HG02588 (cell line): ENCODE data around the gene RNF214.
"Not testable (repeated sequence)": the region's sequence is repeated elsewhere in the genome, so short reads cannot be mapped to it uniquely, and the experiment has no call there.

Experiments used
- ATAC-seq: cut with Tn5 transposase; IDR thresholded peaks from one replicate; pipeline ENCODE4 v1.9.1; 2021; ENCODE audit warnings: mild to moderate bottlenecking, moderate library complexity; ENCODE audit not compliant: unreplicated experiment

The RNF214 gene

DNA sequence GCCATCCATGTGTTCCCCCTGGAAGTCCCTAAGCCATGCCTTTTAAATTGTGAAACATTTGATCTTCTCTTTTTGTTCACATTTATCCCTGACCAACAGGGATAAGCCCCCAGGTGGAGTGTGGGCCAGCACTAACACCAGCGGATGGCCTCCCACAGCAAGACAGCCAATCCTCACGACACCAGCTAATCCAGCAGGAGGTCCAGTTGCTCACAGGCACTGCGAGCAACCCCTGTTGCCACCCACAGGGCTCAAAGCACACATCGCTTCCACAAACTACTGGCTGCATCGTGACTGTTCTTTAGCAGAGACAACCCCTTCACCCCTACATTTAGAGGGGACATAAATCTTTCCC is 2.6 kb upstream of the RNF214 start:
- ATAC-seq, result no peak

DNA sequence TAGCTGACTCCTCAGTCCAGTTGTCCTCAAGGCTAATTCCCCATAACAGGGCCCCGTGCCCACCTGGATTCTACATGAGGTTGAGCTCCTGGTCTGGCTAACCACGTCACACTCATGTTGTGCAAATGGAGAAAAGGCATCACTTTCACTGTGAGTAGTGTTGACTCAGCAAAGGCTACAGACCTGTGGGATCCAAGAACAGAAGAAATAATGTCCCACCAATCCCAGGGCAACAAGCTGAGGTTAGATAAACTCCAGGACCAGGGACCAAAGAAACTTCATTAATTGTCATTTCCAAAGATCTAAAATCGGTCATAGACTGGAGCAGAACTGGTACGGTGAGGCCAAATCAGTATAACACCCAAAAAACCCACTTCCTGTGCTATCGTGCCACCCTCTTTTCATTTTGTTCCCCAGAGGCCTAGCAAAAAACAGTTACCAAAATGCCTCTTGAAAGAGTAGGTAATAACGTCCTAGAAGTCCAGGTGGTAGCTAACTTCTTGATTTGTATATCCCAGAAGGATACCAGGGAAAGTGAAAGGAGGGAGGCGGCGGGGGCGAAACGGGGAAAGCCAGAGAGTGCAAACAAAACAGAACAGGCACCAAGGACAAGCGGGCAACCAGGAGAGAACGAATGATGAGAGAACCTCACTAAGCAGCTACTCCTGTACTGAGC is 2.0 kb upstream of the RNF214 start:
- ATAC-seq, result no peak

DNA sequence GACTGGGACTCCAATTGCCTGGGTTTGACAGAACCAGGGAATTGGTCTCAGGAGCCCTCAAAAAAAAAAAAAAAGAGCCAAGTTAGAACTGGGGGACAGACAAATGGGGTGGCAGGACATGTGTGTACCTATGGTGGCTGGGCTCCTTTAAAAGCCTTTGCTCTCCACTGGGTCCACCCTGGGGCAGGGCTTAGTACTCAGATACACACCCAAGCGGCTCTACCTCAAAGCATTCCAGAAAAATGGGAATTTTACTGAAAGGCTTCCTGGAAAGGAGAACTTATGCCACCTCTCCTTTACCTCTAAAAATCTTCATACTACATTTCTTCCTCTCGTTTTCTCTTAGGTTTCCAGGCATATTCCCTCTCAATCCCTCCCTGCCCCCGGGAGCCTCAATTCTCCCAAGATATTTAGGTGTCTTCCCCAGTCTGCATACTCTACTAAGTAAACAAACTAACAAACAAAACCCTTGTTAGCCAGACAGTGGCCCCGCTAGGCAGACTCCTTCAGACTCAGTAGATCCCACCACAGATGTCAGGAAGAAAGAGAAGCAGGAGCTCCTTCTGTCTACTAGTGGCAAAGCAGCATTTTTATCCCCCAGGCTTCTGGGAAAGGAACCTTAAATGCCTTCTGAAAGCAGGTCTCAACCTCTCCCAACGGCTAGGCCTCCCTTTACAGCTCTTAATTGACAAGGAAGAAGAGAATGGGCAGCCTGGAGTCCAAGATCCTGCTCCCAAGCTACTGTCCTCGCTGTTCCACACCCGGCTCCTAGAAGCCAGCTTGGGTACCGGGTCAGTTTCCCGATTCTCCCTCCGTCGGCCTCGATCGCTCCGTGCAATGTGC is 1.3 kb upstream of the RNF214 start:
- ATAC-seq, result no peak

GRCh38 chr11:117231842-117232091 is 704 bp upstream of the RNF214 start, which contains the start of gene PCSK7:
PCSK7 (minus strand) TSS chr11:117232073; CDS start chr11:117229844, 2,229 bp downstream.
- ATAC-seq, result no peak

GRCh38 chr11:117232911-117233409 is 489 bp downstream of the RNF214 start:
- no peak for ATAC-seq

DNA sequence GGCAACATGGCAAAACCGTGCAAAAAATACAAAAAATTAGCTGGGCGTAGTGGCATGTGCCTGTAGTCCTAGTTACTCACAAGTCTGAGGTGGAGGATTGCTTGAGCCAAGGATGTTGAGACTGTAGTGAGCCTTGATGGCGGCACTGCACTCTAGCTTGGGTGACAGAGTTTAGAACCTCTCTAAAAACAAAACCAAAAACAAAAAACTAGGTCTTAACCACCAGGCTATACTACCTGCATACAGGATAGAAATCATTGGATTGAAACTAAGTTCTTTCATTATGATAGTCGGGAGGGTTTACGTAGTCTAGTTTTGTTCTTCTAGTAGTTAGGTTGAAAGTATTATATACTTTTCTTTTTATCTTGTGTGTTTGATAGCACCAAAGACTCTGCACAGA is 5.8 kb downstream of the RNF214 start:
- no peak for ATAC-seq

- no peak for ATAC-seq
These were observed 6.8 kb downstream of the RNF214 start for GRCh38 chr11:117239295-117239694.

GRCh38 chr11:117248341-117248740 is 15.9 kb downstream of the RNF214 start:
- no peak for ATAC-seq

DNA sequence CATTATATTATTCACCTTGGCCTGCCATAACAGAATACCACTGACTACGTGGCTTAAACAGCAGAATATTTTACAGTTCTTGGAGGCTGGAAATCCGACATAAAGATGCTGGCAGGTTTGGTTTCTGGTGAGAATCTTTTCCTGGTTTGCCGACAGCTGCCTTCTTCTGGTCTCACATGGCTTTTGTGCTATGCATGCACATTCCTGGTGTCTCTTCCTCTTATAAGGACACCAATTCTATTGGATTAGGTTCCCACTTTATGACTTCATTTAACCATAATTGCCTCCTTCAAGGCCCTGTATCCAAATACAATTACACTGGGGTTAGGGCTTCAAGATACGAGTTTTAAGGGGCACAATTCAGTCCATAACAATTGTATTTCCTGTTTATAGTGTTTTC is 17.1 kb downstream of the RNF214 start:
- no peak for ATAC-seq

- ATAC-seq, result no peak
These were observed 19.0 kb downstream of the RNF214 start for GRCh38 chr11:117251506-117251905.

DNA sequence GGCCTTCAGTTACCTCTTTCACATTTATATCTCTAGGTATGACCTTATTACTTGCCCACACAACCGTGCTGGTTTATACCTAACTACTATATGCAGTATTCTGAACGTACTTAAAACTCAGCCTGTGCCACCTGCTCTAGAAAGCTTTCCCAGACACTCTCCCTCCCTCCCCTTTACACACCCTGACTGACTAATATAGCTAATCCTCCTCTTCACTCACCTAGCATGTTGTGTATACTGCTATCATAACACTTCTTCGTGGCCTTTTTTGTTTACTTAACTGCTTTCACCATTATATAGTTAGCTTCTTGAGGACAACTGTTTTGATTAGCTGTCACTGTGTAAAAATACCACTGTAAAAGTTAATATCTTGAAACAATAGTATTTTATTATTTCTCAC is 23.5 kb downstream of the RNF214 start:
- no peak for ATAC-seq

- ATAC-seq, result no peak
These were observed 24.1 kb downstream of the RNF214 start for GRCh38 chr11:117256573-117256972.

DNA sequence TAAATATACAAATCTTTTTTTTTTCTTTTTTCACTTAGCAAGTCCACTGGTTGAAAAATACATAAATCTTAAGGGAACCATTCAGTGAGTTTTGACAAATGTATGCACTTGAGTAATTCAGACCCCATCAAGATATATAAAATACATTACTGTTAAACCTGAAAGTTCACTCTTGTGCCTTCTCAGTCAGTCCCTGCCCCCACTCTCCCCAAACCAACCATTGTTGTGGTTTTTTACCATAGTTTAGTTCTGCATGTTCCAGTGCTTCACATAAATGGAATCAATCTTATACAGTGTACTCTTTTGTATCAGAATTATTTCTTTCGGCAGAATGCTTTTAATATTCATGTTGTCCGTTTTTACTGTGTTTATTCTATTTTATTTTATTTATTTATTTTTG is 26.1 kb downstream of the RNF214 start:
- no peak for ATAC-seq

DNA sequence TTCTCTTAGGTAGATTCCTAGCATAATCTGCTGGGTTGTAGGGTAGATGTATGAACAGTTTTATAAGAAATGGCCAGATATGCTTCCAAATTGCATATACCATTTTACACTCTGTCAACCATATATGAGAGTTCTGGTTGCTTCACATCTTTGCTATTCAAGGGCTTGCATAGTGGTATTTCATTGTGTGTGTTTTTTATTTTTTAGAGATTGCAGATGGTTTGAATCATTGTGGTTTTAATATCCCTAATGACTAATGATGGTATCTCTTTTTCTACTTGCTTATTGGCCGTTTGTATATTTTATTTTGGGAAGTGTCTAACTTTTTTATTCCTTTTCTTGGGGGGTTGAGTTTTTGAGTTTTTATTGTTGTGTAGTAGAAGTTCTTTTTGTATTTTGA is 26.9 kb downstream of the RNF214 start:
- ATAC-seq, result no peak

DNA sequence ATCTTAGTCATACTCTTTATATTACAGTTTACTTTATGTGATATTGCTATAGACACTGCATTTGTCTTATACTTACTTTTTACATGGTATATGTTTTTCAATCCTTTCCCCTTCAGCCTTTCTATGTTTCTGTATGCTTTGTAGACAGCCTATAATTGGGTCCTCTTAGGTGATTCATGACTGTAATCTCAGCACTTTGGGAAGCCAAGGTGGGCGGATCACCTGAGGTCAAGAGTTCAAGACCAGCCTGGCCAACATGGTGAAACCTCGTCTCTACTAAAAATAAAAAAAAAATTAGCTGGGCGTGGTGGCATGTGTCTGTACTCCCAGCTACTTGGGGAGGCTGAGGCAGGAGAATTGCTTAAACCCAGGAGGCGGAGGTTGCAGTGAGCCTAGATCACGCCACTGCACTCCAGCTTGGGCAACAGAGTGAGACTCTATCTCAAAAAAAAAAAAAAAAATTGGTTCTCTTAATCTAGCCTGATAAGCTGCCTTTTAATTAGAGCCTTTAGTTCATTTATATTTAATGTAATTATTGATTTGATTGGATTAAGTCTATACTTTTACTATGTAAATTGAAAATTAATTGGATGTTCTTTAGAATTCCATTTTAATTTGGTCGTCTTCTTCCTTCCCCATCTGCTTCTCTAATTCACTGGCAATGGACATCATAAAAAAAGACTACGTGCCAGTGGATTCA is 32.3 kb downstream of the RNF214 start:
- ATAC-seq, result not testable (repeated sequence)

- ATAC-seq, result no peak
These were observed 33.3 kb downstream of the RNF214 start for GRCh38 chr11:117265745-117266144.

DNA sequence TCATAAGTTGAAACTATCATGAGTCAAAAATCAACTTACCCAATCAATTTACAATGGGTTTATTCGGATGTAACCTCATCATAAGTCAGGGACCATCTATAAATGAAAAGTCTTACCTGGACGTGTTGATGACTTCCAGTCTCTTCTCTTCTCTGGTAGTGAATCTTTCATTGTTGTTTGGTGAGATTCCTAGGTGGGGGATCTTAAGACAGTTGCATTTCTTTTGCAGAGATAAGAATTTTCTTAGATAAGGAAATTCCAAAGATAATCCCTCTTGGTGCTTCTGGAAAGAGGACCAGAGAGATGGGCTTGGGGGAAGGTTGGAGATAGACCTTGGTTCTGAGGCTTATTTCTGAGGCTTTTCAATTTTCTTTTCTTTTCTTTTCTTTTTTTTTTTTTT is 37.4 kb downstream of the RNF214 start:
- ATAC-seq, result no peak

DNA sequence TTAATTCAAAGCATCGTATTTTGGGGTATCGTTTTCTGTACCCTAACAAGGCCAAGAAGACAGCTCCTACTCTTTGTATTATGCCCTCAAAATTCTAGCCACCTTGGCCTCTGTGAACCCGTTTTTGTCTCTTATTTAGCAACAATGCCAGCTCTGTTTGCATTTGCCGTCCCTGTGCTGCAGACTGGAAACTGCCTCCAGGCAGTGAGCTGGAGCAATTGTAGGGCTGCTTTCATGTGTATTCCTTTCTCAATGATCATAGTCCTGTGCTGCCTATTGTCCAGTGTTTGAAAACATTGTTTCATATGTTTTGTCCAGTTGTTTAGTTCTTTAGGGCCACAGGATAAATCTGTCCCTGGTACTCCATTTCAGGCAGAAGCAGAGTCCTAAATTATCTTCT is 38.7 kb downstream of the RNF214 start:
- no peak for ATAC-seq

GRCh38 chr11:117272175-117272574 is 39.7 kb downstream of the RNF214 start:
- ATAC-seq, result not testable (repeated sequence)

DNA sequence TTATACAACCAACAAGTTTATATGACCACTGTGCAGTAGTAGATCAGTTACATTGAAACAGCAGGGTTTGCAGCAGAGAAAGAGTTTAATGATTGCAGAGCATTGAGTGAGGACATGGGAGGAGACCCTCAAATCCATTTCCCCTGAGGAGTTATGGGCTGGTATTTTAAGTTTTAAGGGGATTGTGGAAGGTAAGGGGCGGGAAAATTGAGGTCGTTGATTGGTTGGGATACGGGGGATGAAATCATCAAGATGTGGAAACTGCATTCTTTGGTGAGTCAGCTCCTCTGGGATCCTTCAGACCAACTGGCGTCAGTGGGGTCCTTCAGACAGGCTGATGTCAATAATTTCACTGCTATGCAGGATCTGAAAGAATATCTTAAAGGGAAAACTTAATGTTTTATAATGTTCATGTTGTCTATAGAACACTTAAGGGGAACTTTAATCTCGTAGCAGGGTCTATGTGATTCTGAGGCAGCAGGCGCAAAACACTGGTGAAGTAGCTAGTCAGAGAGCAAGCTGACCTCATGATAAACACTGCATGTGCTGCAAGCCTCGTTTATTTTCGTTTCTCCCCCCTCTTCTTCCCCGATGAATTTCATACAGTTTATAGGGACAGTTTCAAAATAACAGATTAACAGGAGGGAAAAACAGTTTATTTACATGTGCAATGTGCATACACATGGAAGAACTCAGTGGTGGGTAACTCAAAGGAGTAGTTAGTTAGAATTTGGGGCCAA is 41.2 kb downstream of the RNF214 start:
- ATAC-seq, result no peak

GRCh38 chr11:117278347-117278746 is 45.9 kb downstream of the RNF214 start:
- no peak for ATAC-seq
